ENCODE data around the gene AUH. TPM values are rescaled to one million over a fixed set of nuclear protein-coding genes. Genes with fewer than 3 reads are reported as not detected.
A peak's percentile ranks its signal among the peaks of the same experiment; 100 is the strongest.

The AUH gene
- total RNA-seq, 1 experiment from 2014 or later: 15.1 TPM

- no peak for DNase-seq (ENCODE audit: low spot score)
- in situ Hi-C loops (cut with HindIII; ENCODE audit: low sequenced_read_pairs): no loop called here
These were observed 176.4 kb downstream of the AUH start for GRCh38 chr9:91185193-91185886.

GRCh38 chr9:91182429-91183225 is 179.1 kb downstream of the AUH start:
- in situ Hi-C loops (cut with HindIII; ENCODE audit: low sequenced_read_pairs): no loop called here
- DNase-seq (ENCODE audit: low spot score): no peak

- DNase-seq (ENCODE audit: low spot score): no peak
These were observed 180.2 kb downstream of the AUH start for GRCh38 chr9:91181541-91181940.

DNA sequence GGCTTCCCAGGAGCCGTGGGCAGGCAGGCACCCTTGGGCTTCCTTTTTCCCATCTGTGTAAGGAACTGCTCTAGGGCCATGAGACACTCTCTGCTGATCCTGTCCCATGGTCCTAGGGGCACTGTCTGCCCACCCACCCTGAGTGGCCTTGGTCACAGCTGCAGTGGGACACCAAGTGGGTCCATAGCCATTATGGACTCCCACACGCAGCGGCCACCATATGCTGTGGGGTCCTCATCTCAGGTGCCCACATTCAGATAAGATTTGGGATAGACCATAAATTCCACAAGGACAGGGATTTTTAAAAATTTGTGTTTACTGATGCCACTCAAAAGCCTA is 180.8 kb downstream of the AUH start:
- no peak for DNase-seq (ENCODE audit: low spot score)
- in situ Hi-C loops (cut with HindIII; ENCODE audit: low sequenced_read_pairs): no loop called here

More at GRCh38 chr9:91181541-91181940, 180.2 kb downstream of the AUH start:
- in situ Hi-C loops (cut with HindIII; ENCODE audit: low sequenced_read_pairs): no loop called here

DNA sequence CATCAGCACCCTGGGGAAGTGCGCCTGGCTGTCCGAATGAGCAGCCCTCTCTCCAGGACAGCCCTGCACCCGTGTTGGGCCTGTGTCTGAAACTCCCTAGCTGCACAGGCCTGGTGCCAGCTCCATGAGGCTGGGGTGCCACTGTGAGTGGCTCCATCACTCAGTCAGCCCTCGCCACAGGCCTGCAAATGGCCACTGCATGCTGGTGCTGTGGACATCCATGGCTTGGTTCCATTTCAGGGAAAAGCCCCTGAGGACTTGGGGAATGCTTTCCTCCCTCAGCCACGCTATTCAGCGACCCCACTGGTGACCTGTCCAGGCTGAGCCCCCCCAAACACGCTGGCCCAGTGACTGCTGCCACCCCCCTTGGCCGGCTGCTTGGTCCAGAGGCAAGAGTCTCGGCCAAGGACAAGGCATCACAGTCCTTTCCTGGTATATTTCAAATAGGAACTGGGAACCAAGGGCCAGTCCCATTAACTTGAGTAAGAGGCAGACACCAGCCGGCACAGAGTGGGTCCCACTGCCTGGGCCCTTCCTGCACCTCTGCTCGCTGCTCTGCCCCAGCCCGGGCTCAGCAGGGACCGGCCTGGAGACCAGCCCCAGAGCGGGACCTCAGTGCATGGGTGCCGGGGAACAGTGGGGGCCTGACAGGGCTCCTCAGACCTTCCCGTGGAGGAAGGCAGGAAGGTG is 181.3 kb downstream of the AUH start:
- in situ Hi-C loops (cut with HindIII; ENCODE audit: low sequenced_read_pairs): no loop called here
- no peak for DNase-seq (ENCODE audit: low spot score)

DNA sequence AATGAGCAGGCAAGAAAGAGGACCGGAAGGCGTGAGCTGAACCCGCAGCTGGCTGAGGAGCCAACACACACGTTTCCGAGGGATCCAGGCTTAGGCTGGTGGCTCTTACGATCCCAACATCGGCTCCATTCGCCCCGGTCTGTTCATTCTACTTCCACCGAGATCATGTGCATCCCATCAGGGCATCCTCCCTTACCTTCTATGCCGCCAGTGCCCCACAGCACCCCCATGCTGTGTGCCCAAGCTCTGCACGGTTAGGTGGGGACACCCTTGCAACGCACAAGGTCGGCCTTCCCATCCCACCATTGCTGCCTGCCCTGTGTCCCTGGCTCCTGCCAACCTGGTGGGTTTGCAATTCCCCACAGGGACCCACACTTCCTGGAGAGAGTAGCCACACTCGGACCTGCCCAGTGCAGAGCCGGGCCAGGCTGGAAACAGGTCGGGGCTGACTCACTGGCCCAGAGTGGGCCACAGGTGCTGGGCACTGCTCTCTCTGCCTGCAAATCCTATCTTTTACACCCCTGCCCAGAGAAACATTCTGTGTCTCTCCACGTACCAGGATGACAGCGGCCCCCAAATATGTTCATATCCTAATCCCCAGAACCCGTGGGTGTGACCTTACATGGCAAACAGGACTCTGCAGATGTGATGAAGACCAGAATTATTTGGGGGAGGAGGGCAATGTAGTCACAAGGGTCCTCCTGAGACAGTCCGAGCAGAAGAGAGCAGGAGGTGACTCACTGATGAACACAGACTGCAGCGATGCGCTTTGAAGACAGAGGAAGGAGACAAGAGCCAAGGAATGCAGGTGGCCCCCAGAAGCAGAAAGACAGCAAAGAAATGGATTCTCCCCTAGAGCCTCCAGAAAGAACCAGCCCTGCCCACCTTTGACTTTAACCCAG is 182.2 kb downstream of the AUH start:
- DNase-seq (ENCODE audit: low spot score): no peak
- in situ Hi-C loops (cut with HindIII; ENCODE audit: low sequenced_read_pairs): no loop called here

DNA sequence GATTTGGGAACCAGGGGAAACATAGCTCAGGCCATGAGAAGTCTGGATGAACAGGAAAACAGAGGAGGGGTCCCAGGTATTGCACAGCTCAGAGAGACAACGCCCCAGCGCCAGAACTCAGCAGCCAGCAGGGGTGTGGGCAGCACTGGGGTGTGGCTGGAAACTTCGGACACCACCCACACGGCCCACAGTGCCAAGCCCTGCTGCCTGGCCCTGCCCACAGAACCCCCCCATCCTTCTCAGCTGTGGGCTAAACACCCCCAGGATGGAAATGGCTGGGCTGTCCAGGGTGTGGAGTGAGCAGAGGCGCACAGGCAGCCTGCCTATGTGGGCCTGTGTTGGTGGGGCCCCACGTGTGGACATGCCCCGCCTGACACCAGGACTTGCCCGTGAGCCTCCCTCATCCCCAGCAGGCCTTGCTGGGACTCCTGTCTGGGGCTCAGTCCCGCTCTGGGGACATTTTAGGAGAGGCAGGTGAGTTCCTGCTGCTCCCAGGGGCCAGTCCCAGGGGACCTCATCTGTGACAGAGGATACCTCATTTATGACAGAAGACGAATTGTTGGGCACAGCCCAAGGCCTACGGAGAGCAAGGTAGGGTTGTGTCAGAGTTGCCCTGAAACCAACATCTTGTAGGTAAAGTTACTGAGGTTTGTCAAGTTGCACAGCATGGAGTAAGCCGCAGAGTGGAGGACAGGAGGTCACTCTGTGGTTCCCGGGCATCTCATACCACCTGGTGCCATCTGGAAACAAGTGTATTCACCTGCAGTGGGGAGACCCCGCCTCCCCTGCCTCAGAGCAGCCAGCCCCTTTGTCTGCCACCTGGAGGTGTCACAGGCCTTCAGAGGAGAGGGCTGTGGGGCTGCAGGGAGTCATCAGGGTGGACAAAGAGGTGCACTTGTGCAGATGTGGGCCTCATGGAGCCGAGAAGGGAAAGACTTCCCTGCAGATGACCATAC is 183.2 kb downstream of the AUH start:
- in situ Hi-C loops (cut with HindIII; ENCODE audit: low sequenced_read_pairs): no loop called here

GRCh38 chr9:91177661-91178280 is 183.9 kb downstream of the AUH start:
- in situ Hi-C loops (cut with HindIII; ENCODE audit: low sequenced_read_pairs): no loop called here
- DNase-seq (ENCODE audit: low spot score): peak; percentile 66

More for the DNA sequence above, 183.2 kb downstream of the AUH start:
- no peak for DNase-seq (ENCODE audit: low spot score)

GRCh38 chr9:91177081-91177480 is 184.6 kb downstream of the AUH start:
- DNase-seq (ENCODE audit: low spot score): no peak
- in situ Hi-C loops (cut with HindIII; ENCODE audit: low sequenced_read_pairs): no loop called here

DNA sequence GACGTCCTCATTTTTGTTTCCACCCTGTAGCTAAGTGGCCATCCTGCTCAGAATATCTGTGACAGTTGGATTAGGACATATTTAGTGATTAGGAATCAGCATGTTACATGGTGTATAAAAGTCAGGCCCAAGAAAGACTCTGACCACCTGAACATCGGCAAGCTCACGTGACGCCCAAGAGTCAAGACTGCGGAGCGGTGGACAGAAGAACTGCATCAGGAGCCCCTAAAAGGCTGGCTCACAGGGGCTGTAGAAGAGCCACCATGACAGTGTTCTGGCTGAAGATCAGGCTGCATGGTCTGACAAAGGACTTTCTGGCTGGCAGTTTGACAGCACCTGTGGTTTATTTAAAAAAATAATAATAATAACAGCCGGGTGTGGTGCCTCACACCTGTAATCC is 185.3 kb downstream of the AUH start:
- in situ Hi-C loops (cut with HindIII; ENCODE audit: low sequenced_read_pairs): no loop called here

GRCh38 chr9:91174772-91175171 is 186.9 kb downstream of the AUH start:
- in situ Hi-C loops (cut with HindIII; ENCODE audit: low sequenced_read_pairs): no loop called here
- DNase-seq (ENCODE audit: low spot score): no peak

More for the DNA sequence above, 185.3 kb downstream of the AUH start:
- DNase-seq (ENCODE audit: low spot score): no peak

DNA sequence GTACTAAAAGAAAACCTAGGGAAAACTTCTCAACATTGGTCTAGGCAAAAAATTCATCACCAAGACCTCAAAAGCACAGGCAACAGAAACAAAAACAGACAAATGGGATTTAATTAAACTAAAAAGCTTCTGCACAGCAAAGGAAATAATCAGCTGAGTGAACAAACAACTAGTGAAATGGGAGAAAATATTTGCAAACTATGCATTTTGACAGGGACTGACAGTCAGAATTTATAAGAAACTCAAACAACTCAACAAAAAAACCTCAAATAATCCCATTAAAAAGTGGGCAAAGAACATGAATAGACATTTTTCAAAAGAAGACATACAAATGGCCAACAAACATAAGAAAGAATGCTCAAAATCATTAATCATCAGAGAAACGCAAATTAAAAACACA is 189.4 kb downstream of the AUH start:
- in situ Hi-C loops (cut with HindIII; ENCODE audit: low sequenced_read_pairs): no loop called here

GRCh38 chr9:91170951-91171350 is 190.8 kb downstream of the AUH start:
- no peak for DNase-seq (ENCODE audit: low spot score)
- in situ Hi-C loops (cut with HindIII; ENCODE audit: low sequenced_read_pairs): no loop called here

More for the DNA sequence above, 189.4 kb downstream of the AUH start:
- no peak for DNase-seq (ENCODE audit: low spot score)

DNA sequence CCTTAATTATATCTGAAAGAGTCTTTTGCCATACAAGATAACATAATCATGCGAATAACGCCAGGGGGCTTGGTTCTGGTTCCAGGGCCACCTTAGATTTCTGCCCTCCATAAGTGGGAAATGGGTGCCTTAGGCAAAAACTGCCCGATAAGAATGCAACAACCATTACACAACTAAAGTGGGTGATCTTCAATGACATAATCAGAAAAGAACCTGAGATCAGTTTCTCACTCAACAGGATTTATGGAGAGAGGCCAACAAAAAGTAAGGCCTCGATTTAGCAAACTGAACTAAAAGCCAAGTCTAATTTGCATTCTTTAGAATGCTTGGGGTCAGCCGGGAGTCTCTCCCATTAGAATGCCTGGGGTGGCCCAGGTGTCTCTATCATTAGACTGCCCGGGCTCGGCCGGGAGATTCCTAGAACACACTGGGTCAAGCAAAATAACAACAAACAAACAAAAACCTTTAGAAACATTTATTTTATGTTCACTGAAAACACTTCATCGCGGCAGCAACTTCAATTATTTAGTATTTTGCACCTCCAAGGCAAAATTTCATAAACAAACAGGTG is 194.8 kb downstream of the AUH start:
- in situ Hi-C loops (cut with HindIII; ENCODE audit: low sequenced_read_pairs): no loop called here
- DNase-seq (ENCODE audit: low spot score): no peak

- in situ Hi-C loops (cut with HindIII; ENCODE audit: low sequenced_read_pairs): no loop called here
- no peak for DNase-seq (ENCODE audit: low spot score)
These were observed 196.8 kb downstream of the AUH start for GRCh38 chr9:91164724-91165520.
